HG03060 (cell line): ENCODE measurements around the gene EXOC3.

Source experiments
- ATAC-seq: cut with Tn5 transposase; IDR thresholded peaks from one replicate; pipeline ENCODE4 v1.9.1; 2021; ENCODE audit warnings: low read depth, moderate number of reproducible peaks; ENCODE audit not compliant: unreplicated experiment

Gene EXOC3

GRCh38 chr5:424301-425110, 18.5 kb upstream of the EXOC3 start:
- peak; percentile 78 for ATAC-seq

GRCh38 chr5:425714-426113, 17.3 kb upstream of the EXOC3 start:
- no peak for ATAC-seq

DNA sequence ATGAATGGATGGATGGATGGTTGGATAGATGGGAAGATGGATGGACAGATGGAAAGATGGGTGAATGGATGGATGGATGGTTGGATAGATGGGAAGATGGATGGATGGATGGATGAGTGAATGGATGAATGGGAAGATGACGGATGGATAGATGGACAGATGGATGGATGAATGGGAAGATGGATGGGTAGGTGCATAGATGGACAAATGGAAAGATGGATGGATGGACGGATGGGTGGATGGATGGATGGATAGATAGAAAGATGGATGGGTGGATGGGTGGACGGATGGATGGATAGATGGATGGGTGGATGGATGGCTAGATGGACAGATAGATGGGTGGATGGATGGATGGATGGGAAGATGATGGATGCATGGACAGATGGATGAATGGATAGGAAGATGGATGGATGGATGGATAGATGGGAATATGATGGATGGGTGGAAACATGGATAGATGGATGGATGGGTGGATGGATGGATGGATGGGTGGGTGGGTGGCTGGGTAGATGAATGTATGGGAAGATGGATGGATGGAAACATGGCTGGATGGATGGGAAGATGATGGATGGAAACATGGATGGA, 16.5 kb upstream of the EXOC3 start:
- no peak for ATAC-seq

GRCh38 chr5:427415-428087, 15.4 kb upstream of the EXOC3 start:
- ATAC-seq = no peak

DNA sequence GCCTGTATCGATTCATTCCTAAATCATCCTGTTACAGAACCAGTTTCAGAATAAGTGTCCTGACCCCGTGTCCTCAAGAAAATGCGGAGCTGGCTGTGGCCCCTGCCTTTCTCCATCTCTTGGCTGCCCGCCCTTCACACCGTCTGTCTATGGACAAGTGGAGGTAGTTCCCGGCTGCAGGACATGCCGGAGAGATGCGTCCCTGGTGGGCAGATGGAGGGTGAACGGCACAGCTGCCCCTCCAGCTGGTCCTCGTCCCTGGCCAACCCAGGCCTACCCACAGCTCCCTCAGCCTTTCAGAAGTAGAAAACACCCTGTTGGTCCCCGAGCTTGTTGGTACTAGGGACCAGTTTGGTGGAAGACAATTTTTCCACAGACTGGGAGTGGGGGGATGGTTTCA, 14.8 kb upstream of the EXOC3 start:
- no peak for ATAC-seq

- no peak for ATAC-seq
These were observed 14.1 kb upstream of the EXOC3 start for GRCh38 chr5:428754-429452.

DNA sequence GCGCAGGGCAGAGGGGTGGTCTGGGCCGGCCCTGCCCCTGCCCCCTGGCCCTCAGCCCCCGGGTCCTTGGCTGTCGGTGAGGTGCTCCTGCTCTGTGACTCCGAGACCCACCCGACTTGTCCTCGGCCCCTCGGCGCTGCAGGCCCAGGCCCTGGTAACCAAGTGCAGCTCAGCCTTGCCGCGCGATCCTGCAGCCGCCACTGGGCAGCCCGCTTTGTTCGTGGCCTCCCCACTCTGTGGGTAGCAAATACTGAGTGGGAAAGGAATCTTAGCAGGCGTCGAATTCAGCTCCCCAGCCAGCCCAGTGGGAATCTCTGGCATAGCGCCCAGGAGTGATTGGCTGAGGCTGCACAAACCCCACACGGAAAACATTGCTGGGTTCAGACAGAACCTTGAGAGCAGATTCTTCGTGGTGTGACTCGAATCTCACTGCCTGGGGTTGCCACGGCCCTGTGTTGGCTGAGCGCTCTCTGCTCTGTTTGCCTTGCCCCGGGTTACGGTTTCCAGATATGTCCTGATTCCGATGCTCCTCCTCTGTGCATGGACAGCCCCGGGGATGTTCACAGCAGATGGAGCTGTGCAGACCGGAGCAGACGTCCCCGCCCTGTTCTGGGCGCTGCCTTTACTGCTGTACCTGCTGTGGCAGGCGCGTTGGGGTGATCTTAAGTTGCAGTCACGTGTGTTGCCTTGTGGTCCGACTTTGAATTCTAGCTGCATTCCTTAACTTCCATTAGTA, 13.4 kb upstream of the EXOC3 start:
- no peak for ATAC-seq

DNA sequence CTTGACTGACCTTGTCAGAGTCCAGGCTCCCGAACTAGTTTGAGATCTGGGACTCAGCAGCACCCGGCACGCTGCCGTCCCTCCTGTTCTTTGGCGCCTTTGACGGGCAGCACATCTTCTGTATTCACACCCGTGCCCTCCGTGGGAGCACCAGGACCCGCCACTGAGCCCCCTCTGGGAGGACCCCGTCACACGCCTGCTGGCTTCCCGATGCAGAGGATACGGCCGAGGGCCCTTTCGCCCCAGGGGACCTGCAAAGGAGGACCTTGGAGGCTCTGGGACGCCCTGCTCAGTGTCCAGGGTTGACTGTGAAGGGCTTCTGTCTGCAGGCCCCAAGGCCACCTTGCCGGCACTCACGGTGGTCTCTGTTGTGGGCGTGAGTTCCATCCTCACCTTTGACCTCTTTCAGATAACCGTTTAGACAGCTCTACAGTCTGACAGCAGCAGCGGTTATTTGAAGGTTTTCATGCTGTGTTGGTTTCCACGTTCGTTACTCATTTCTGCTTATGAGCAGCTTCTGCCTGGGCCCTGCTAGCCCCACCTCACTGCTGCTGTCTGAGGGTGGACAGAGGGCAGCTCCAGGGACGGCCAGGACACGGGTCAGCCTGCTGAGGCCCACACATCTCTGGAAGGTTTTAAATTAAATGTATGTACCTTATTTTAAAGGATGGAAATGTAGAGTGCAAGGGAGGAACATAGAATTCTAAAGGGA, 12.6 kb upstream of the EXOC3 start:
- ATAC-seq = no peak

GRCh38 chr5:431001-431710, 11.8 kb upstream of the EXOC3 start:
- ATAC-seq = no peak

DNA sequence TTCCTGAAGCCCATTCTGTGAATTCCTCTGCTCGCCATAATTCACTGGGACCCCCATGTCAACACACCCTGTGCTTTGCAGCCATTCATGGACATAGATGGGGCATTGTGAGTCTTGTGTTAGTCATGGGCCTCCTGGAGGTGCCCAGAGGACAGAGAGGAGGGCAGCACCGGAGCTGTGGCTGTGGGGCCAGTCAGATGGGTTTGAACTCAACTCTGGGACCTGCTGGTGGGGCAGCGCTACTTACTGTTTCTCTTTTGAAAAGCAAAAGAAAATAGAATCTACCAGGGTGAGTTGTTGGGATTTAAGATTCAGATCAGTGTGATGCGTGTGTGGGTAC, 11.3 kb upstream of the EXOC3 start:
- ATAC-seq = no peak

DNA sequence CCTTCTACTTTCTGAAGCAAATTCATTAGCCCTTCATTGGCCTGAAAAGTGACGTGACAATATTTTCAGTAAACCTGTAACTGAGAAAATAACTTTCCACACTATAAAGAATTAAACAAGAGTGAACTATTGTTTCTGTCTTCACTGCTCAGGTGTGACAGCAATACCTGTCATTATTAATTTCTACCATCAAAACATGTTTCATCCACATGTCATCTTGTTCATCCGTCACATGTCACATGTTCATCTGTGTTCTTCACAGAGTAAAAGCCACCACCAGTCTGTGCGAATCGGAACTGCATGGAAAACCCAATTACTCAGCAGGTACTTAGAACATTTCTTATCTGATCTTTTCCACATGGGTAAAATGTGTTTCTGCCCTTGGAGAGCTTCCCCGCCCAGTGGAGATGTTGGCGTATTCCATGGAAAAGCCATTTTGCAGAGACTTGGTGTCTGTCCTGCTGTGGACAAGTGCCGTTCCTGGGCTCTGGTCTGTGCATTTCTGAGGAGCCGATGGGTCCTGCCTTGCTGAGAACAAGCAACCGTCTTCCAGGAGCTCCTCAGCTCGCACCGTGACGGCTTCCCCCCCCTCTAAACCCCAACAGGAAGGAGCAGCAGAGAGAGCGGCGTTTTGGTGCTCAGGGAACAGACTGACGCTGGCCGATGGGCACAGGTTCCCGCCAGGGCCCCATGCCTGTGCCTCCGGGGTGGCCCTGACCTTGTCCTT, 10.6 kb upstream of the EXOC3 start:
- ATAC-seq = no peak

DNA sequence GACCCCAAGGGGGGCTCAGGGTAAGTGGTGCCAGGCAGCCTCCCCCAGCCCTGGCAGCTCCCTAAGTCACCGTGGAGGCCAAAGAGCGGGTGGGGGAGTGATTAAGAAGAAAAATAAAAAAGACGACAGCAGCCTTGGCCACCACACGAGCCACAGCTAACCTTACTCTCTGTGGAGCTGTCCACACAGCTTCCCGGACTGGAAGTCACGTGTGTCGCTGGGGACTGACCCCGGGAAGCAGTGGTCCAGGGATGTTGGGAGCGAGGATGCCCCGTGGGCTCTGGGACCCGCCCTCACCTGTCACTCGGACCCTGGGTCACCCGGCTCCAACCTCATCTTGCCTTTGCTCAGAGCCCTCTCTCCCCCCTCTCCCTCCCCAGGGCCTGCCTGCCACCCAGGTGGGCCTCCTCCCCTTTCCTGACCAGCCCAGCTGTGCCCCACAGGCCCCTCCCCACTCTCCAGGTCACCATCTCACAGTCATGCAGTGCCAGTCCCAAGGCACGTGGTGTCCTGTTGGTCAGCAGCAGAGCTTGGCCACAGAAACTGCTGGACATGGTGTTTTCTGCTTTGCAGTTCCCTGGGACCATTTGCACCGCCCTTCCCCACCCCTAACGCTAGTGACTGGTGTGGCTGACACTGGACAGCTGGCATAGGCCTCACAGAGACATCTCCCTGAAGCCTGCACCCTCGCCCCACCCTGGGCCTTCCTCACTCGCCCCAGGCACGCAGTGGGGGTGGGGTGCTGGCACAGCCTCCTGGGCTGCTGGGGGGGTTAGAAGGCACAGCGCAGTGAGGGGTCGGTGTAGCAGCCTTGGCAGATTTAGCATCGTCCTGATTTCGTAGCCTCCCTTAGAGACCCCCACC, 9.8 kb upstream of the EXOC3 start:
- no peak for ATAC-seq

- ATAC-seq = no peak
These were observed 9.1 kb upstream of the EXOC3 start for GRCh38 chr5:433836-434235.

DNA sequence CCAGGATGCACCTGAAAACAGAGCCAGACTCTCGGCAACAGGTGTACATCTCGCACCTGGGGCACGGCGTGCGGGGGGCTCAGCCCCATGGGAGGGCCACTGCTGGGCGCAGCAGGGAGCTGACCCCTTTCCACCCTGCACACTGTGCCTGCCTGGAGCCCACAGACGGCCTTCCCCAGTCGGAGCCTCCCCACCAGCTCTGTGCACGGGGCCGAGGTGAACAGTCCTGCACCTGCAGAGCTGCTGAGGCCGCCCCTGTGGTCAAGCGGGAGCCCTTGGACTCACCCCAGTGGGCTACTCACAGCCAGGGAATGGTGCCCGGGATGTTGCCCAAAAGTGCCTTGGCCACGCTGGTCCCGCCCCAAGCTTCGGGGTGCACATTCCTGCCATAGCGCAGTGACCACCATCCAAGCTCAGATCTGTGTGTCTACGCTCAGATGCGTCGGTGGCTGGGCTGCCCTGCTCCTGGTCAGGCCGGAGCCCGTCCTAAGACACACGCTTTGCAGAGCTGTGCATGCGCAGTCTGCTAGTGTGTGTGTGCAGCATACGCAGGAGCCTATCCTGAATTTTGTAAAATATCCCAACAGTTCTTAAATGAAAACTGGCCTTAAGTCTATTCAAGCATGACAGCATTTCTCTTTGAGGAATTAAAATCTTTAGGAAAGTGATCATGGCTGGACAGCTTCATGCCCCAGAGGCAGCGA, 8.4 kb upstream of the EXOC3 start:
- no peak for ATAC-seq

- ATAC-seq = no peak
These were observed 7.7 kb upstream of the EXOC3 start for GRCh38 chr5:435156-435790.

DNA sequence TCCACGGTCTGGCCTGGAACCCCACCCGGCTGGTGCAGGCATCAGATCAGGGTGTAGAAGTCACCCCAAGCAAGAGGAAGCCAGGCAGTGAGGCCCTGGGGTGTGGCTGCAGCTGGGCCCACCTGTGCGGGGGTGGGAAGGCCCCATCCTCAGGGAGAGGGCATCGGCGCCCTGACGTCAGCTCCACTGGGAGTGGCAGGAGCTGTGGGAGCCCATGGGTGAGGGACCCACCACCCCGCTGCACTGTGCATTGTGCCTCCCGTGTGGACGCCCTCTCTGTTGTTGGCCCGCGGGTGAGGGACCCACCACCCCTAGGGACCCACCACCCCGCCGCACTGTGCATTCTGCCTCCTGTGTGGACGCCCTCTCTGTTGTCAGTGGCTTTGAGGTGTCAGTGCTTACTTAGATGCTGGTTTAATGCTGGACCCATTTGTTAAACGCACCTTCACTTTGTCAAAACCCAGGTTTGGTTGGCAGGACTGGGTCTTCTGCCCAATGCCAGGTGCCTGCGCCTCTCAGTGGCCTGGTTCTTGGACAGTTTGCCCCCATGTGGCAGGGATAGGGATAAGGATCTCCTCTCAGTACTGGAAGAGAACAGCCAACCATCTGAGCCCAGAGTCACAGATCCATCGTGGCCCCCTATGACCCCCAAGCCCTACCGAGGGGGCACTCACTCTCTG, 6.9 kb upstream of the EXOC3 start:
- ATAC-seq = no peak
